Inferior parietal cortex (tissue), 1 donor: ENCODE data around the gene SLC35E2B.
"Not testable (repeated sequence)": the region's sequence is repeated elsewhere in the genome, so short reads cannot be mapped to it uniquely, and the experiment has no call there.

Source experiments
- DNase-seq: peaks from one replicate; pipeline ENCODE4 v3.0.0-alpha.2; 2016; ENCODE audit errors: extremely low spot score

The SLC35E2B gene

GRCh38 chr1:1639368-1639767 is 53.2 kb downstream of the SLC35E2B start:
- DNase-seq: not testable (repeated sequence)

- DNase-seq: not testable (repeated sequence)
Measured at GRCh38 chr1:1638528-1638927, 54.1 kb downstream of the SLC35E2B start.

DNA sequence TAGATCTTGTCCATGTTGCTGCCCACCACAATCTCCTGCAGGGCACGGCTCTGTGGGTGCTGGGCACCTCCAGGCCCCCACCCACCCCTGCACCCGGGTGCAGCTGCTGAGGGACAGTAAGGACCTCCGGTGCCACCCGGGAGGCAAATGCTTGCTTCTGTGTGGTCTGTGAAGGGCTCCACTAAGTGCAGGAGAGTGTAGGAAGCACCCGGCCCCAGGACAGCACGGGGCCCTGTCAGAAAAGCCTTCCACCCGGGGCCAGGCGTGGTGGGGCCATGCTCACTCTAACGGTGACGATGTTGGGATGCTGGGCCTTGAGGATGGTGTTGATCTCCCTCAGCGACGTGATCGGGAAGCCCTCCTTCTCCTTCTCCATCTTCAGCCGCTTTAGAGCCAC is 55.1 kb downstream of the SLC35E2B start:
- DNase-seq: not testable (repeated sequence)

GRCh38 chr1:1636621-1637478 is 55.7 kb downstream of the SLC35E2B start:
- not testable (repeated sequence) for DNase-seq

DNA sequence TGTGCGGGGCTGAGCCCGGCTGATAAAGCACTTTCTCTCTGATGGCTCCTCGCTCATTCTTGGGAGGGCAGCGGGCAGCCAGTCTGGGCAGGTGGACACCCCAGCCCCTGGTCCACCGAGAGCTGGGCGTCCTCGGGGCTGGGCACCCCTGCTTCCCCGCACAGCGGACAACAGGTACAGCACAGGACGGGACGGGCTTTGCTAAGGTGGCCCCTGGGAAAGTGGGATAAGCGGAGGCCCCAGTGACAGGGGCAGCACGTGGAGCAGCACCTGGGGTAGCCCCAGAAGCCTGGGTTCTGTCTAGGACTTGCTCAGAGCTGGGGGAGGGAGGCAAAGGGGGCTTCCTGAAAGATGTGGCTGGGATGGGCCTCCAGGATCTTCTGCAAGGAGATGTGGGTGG is 58.0 kb downstream of the SLC35E2B start:
- DNase-seq: not testable (repeated sequence)

GRCh38 chr1:1633409-1633808 is 59.2 kb downstream of the SLC35E2B start:
- DNase-seq: not testable (repeated sequence)

GRCh38 chr1:1631782-1632420 is 60.7 kb downstream of the SLC35E2B start, which contains the start of gene MMP23B:
Gene MMP23B (plus strand): TSS chr1:1632173. CDS start chr1:1632219, 46 bp downstream.
- DNase-seq: no peak

DNA sequence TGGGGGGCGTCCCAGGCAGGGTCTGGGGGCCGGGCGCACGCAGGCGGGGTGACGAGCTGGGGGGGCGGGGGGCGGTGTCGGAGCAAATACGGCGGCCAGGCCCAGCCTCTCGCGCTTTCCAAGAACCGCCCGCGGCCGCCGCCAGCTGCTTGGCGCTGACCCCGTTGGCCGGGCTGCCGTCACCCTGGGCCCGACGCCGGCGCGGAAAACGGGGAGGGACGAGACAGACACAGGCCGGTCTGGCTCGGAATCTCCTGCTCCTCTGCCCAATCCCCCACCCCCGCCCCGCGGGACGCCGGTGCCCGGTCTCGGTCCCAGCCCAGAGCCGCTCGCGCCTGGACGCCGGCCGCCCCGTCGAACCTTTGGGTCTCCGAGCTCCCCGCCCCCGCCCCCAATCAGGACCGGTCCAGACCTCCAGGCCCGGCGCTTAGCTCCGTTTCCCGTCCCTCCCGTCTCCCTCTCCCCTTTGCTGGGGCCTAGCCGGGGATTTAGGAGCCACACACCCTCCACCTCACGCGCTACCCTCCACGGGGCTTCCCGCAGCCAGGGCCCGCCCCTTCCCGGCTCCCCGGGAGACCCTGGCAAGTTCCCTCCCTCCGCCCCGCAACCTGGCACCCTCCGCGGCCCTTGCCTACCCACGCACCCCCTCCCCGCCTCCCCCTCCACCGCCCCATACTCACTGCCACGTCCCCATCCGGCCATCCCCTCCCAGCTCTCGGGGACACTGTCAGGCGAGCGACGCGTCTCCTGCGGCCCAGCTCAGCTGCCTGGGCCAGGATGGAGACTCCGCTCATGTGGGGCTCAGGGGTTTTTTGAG is 61.4 kb downstream of the SLC35E2B start:
- DNase-seq: no peak

DNA sequence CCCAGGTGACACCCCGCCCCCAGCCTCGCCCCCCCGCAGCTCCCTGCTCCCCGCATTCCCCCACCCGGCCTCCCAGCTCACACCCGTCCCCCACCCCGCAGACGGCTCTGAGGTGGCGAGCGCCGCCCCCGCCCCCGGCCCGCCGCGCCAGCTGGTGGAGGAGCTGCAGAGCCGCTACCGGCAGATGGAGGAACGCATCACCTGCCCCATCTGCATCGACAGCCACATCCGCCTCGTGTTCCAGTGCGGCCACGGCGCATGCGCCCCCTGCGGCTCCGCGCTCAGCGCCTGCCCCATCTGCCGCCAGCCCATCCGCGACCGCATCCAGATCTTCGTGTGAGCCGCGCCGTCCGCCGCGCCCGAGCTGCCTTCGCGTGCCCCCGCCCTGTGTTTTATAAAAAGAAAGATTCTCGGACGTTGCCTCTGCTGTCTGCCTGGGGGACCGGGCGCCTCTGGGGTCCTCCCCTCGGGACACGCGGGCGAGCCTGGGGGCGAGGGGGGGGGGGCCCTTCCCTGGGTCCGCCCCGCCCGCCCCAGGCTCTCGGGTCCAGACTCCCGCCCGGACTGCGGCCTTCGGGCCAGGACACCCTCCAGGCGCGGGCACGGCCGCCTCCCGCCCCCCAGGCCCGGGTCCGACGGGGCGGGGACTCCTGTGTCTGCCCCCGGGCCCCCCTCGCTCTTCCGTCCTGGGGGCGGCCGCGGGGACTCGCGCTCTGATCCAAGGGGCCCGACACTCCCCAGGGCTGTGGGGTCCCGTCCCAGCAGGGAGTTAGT is 62.2 kb downstream of the SLC35E2B start:
- DNase-seq: no peak

DNA sequence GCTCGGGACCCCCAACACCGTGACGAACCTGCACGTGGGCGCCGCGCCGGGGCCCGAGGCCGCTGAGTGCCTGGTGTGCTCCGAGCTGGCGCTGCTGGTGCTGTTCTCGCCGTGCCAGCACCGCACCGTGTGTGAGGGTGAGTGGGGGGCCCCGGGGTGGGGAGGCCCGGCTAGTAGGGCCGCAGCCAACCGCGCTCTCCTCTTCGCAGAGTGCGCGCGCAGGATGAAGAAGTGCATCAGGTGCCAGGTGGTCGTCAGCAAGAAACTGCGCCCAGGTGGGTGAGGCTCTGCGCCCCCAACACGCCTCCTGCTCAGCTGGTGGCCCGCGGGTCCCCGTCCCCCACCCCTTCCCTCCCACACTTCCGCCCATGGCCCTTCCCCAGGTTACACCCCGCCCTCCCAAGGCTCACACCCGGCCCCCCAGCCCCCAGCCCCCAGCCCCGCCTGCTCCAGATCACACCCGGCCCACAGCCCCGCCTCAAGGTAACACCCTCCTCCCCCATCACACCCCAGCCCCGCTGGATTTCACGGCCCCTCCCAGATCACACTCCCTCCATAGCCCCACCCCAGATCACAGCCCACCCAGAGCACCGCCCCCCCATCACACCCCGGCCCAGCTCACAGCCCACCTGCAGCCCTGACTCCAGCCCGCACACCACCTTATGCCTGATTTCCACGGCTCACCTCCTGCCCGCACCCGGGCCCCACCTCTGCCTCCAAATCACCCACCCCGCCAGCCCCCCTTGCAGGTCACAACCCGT is 63.0 kb downstream of the SLC35E2B start:
- DNase-seq: no peak

DNA sequence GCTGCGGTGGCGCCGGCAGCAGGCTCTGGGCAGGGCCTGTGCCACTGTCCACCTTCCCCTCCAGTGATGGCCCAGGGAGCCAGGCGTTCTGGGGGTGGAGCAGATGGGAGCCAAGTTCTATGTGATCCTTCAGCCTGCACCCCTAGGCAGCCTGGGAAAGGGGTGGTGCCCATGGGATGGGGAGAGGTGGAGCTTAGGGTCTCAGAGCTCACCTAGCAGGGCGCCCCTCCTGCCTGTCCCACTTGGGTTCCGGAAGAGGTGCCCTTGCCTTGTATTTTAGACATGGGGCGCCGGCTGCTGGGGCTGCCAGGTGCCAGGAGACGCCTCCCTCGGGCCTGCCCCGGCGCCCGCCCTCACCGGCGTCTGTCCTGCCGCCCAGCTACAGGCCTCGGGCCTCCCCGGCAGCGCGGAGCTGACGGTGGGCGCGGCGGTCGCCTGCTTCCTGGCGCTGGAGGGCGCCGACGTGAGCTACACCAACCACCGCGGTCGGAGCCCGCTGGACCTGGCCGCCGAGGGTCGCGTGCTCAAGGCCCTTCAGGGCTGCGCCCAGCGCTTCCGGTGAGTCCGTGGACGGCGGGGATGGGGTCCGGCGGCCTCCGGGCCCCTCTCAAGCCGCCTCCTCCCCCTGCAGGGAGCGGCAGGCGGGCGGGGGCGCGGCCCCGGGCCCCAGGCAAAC is 63.7 kb downstream of the SLC35E2B start:
- DNase-seq: no peak

GRCh38 chr1:1627829-1628753 is 64.5 kb downstream of the SLC35E2B start:
- DNase-seq: no peak

GRCh38 chr1:1627261-1627828 is 65.2 kb downstream of the SLC35E2B start:
- DNase-seq: no peak

GRCh38 chr1:1626207-1627141 is 66.1 kb downstream of the SLC35E2B start:
- no peak for DNase-seq

DNA sequence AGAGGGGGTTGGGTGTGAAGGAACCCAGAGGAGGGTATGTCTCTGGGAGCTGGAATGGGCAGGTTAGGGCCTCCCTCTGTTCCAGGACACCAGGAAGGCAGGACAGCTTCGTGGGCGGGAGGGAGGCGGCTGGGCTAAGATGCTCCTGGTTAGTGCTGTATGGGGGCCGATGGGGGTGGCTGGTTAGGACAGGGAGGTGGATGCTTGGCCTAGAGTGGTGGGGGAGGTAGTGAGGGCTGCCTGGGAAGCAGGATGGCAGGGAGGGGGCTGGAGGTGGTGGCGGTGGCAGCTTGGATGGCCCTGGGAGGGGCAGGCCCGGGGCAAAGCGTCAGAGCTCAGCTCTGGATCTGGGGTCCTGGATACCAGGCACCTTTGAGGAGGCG is 66.8 kb downstream of the SLC35E2B start:
- no peak for DNase-seq

DNA sequence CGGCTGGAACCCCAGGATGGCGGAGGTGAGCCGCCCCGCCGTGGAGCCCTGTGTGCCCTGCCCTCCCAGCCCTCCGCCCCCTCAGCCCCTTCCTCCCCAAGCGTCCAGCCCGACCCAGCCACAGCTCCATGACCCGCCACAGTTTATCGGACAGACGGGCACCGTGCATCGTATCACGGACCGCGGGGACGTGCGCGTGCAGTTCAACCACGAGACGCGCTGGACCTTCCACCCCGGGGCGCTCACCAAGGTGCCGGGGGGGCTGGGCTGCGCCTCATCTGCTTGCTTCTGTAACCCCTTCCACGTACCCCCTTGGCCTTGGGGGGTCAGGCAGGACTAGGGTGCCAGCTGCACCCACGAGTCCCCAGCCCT is 67.2 kb downstream of the SLC35E2B start:
- DNase-seq: no peak
